Measurements from ENCODE around the gene SOX6.
"Not testable (repeated sequence)": the region's sequence is repeated elsewhere in the genome, so short reads cannot be mapped to it uniquely, and the experiment has no call there.

Gene SOX6

DNA sequence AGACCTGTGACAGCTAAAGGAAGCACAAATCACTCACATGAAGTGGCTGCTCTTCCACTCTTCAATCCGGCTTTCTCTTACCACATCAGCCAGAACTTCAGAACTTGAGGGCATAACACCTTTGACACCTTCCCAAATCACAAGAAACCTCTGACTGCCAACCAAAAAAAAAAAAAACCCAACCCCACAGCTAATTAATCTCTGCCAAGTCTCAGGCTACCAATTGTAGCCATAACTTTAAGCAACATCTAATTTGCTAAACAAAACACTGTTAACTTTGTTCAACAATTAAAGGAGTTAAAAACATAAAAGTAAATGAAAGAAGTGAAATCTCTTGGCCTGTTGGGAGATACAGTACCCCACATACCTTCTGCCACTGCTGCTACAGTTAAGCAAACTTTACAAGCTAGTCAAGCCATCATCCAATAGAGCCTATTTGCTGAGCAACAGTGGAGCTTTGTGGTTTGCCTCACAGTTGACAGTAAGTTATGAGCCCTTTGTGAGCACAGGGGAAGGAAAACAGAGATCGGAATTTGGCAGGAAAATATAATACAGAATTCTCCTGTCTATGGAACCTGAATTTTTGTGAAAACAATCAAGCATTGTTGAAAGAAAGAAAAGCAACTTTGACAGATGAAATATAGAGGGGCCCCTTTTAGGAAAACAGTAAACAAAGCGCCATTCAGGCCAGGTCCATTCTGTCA, at the start of gene SOX6:
Gene SOX6, minus strand, starts transcription at position 490 of the 704 bp plus-strand sequence. CDS start 15,298 bp downstream, outside the sequence.
- DNase-seq, result peak; percentile 54 to 58

DNA sequence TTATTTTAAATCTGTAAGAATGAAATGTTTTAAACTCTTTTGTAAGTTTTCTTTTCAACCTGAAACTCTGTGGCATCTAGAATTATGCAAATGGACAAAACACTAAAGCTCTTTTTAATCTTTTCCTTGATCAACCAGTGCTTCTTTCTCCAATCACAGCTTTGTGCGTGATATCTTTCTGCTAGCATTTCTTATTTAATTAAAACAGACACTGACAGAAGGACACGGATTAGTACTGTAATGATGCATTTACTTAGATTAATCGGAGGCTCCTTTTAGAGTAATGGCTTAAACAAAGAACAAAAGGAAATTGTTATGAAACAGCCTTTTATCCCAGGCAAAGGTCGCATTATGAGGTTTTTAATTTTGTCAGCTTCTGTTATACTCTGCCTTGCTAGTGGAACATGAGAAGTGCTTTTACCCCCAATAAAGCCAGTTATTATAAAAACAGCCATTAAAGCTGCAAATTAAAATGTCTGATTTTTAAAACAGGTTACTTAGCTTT, 48.5 kb upstream of the SOX6 start:
- no peak for DNase-seq

DNA sequence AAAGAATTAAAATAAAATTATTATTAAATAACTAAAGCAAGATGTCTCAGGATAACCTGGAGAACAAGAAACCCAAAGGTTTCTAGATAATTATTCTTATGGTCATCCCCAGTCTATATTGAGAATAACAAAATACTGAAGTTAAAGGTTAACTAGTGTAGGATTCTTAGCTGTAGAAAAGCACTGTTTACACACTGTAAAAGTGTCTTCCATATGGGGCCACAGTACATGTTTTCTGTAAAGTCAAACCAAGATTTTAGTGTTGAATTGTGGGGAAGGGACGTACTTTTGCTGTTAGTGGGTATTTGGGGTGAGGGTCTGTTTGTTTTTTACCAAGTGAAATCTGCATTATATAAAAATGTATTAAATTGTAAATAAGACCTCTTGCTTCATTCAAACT, 47.5 kb upstream of the SOX6 start:
- no peak for DNase-seq

DNA sequence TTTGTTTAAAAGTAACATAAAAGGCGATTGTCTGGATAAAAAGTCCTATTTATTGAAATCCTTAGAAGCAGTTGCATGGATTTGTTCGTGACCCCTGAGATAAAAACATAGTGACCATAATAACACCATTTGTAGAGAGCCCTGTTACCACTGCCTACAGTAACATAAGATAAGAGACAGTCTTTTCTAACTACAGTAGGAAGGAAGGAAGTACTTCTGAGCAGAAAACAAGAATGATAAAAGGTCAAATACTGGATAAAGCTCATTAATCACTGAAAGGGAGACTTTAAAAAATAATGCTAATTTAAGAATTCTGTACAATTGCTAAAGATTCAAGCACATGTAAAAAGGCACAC, 47.1 kb upstream of the SOX6 start:
- no peak for DNase-seq

DNA sequence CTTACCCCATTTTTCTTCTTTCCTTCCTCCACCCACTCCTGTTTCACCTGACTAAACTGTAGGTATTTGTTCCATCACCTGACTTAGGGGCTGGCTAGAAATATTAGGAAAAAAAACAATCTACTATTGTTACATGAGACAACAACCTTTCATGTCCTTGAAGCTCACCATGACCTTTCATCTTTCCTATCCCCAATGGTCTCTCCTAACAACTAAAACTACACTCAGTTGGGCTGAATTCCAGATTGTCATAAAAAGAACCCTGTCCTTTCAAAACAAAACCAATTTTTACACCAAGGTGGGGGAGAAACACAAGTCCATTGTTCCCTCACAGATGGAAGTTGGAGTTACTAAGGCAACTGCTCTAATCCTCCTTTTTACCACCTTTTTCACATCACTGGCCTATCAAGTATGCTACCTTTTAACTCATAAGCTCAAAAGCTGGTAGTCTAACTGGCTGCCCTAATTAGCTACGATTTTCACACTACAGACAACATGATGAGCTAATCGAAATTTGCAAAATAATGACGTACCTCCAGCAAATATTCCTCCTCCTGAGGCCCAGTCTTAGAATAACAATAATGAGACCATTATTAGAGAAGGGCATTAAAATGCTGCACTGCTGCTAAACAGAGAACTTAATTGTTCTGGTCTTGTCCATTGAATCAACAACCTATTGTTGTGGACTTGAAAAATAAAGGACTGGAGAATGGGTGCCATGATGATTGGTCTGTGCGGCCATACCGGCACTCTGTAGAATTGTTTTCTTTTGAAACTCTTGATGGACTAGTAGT, 46.5 kb upstream of the SOX6 start:
- DNase-seq, result no peak

DNA sequence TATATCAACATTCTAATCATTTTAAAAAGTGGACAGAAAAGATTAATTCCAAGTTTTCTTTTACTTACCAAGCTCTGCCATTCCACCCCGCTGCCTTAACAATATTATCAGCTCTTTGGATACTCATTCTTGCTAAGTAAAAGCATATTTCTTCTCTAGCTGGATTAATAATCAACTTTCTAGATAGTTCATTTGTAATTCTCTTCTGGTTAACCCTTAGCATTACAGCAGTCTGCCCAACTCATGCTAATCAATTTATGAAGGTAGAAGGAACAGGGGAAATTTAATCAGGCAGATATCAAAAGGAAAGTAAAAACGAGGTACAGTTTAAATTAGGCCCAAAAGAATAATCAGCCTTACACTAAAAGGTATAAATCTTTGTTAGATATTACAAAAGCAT, 41.0 kb upstream of the SOX6 start:
- DNase-seq, result no peak

DNA sequence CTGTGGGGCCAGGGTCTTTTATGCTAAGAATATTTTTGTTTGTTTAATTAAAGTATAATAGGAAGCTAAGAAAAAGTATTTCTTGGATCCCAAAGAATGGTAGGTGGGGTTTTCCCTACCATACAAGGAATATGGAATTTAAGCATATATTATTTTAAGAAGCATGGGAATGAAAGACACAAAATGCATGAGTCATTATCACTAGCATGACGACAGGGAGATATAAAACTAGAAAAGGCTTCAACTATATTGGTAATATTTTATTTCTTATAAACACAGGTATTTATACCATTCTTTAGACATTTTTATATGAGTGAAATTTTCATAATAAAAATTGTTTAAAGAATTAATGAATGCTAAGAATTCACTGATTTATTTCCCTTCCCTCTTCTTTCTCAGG, 39.3 kb upstream of the SOX6 start:
- DNase-seq, result no peak

DNA sequence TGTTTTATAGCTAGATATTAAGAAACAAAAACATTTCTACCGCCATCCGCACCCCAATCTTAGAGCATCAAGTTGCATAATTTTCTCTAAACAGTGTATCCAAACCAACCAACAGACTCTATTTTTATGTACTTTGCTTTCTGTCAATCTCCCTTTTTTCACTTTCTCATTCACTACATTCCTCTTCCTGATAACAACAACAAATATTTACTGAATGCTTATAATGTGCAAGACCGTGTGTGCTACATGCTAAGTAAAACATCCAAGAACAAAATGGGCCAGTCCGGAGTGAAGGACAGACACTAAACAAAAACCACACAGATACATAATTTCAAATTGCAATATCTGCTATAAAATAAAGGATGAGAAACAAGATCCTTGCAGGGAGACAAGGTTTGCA, 38.6 kb upstream of the SOX6 start:
- DNase-seq, result no peak

DNA sequence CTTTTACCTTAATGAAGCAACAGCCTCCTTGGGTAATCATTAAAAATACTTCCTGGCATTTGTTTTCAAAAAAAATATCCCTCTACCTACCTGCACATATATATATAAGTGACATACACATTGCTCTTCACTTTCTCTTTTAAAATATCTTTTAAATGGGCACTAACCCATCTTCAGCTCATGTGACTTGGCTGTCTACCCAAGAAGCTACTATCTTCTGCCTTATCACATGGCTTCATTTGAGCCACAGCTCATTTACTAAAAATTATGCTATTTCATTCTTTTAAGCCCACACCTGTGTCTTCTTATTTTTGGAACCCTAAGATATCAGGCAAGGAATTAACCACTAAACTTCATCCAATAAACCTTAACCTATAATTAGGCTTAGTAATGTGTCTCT, 37.0 kb upstream of the SOX6 start:
- no peak for DNase-seq

DNA sequence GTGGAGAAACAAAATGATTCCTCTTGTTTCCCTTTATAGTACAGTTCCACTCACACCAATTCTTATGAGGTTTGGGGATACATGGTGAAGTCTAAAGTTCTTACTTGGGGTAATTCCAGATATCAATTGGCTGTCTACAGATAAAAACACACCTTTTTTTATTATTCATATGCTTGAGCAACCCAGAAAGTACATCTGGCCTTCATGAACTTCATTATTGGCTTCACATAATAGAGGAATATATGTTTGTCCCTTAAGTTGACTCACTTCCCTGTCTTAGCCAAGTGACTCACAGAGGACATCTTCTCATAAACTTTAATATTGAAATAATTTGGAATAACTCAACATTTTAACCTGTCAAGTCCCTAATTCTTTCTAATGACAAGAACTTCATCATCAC, 36.3 kb upstream of the SOX6 start:
- DNase-seq, result no peak

DNA sequence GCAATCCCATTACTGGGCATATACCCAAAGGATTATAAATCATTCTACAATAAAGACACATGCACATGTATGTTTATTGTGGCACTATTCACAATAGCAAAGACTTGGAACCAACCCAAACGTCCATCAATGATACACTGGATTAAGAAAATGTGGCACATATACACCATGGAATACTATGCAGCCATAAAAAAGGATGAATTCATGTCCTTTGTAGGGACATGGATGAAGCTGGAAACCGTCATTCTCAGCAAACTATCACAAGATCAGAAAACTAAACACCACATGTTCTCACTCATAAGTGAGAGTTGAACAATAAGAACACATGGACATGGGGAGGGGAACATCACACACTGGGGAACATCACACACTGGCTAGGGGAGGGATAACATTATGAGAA, 34.5 kb upstream of the SOX6 start:
- not testable (repeated sequence) for DNase-seq

DNA sequence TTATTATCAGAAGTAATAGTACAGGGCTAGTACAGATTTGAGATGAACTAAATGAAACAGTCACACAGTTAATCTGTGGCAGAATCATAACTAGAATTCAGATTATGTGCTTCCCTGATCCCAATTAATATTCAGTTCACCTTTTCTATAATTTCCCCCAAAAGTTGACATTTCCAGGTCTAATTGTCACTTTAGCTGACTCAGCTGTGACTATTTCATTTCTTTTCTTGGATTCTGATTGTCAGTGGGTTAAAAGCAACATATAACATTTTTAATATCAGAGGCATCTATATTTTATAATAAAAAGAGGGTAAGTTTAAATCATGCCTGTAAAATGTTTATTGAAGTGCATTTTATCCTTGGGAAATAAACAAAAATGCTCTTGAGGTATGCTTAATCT, 28.8 kb upstream of the SOX6 start:
- DNase-seq, result no peak

DNA sequence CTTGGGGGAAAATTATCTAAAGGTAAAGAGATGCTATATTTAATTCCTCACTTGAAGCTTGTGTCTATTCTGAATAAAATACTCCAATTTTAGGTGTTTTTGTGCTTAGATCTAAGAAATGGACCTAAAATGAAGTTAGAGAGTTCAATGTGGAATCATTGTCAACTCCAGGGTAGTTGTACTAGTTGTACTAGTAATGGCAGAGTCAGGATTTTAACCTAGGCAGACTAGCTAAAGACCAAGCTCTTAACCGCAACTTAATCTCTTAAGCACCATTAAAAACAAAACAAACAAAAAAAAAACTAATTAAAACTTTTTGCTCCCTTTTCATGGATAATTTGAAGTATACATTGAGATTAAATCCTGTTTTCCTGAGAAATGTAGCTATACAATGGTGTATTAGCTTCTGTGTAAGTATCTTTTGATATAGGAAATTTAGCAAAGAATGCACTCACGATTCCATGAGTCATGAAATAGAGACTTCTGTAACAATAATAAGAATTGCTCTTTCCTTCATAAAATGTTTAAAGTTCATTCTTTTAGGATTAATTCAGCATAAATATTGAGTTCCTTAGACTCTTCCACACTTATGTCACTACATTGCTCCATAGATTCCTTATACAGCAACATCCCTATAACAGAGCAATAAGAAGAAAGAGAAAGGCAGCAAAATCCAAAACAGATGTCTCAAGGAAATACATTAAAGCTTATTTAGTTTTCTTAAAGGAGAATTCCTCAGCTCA, 26.5 kb upstream of the SOX6 start:
- no peak for DNase-seq

DNA sequence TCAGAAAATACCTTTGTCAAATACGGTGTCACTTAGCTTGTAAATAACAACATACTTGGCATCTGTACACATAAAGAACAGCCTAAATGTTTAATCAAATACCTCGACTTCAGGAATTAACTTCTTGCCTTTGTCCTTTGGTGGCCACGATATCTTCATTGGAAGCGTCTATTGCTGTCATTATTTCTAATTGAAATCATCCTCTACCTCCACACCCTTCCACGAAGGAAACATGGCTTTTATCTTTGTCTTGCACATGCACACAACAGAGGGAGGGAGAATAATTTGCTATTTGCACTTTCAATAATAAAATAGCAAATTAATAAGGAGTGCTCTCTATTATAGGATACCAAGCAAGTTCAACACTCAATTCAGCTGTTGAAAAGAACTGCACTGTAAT, 25.8 kb upstream of the SOX6 start:
- DNase-seq, result no peak

DNA sequence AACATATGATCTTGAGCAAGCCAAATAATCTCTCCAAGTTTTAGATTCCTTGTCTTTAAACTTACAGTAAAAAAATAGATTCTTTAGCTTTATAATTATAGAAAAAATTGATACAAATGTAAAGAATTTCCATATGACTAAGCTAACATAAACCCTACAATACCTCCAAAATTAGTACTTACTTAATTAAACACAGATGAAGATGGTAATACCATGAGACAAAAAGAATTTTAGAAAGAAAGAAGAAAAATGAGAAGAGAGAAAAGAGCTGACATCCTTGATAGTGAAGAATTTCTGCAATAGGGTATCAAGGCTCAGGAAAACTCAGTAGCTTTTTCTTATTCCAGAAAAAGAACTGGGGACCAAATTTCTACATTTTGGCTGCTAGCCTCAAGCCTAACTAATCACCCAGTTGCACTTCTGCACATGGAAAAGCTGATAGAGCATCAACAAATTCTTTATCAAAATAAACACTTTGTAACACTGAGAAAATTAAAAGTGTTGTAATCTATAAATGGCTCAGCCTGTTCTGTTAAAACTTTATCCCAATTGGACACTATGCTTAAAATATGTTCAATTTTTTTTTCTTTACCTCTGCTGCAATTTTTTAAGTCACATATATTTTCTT, 24.7 kb upstream of the SOX6 start:
- DNase-seq, result no peak

DNA sequence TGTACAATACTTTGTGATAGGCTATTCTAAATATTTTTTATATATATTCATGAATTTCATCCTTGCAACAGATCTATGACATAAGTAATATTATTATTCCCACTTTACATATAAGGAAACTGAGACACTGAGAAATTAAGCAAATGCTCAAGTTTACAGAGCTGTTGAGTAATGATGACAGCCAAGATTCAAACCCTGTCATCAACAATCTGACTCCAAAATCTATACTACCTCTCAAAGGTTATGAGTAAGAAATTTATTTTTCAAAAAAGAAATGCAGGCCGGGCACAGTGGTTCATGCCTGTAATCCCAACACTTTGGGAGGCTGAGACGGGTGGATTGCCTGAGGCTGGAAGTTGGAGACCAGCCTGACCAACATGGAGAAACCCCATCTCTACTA, 22.6 kb upstream of the SOX6 start:
- no peak for DNase-seq

DNA sequence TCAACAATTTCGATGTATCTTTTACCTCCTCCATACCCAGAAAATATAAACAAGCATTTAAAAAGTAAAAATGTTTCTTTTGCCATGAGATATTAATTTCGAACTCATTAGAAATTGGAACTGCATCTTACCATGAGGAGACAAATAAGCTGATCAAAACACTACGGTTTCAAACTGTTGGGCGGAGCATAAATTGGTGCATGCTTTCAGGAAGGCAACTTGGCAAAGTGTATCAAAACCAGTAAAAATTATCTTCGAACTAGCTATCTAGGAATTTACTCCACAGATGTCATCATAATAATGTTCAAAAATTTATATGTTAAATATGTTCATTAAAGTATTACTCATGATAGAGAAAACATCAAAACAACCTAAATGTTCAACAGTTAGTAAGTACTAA, 21.4 kb upstream of the SOX6 start:
- no peak for DNase-seq

DNA sequence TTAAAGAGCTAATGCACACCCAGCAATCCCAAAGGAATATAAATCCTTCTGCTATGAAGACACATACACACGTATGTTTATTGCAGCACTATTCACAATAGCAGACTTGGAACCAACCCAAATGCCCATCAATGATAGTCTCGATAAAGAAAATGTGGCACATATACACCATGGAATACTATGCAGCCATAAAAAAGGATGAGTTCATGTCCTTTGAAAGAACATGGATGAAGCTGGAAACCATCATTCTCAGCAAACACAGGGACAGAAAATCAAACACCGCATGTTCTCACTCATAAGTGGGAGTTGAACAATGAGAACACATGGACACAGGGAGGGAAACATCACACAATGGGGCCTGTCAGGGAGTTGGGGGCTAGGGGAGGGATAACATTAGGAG, 19.3 kb upstream of the SOX6 start:
- not testable (repeated sequence) for DNase-seq

DNA sequence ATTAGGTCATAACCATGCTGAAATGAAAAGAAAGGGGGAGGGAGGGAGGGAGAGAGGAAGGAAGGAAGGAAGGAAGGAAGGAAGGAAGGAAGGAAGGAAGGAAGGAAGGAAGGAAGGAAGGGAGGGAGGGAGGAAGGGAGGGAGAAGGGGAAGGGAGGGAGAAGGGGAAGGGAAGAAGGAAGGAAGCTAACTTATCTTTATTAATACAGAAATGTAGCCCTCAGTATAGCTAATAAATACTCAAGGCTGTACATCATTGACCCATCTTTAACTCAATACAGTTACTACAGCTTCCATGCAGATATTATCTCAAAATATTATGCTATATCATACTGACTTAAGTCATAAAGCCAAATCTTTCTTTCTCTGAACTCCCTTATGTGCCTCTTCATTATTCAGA, 17.4 kb upstream of the SOX6 start:
- DNase-seq, result no peak

DNA sequence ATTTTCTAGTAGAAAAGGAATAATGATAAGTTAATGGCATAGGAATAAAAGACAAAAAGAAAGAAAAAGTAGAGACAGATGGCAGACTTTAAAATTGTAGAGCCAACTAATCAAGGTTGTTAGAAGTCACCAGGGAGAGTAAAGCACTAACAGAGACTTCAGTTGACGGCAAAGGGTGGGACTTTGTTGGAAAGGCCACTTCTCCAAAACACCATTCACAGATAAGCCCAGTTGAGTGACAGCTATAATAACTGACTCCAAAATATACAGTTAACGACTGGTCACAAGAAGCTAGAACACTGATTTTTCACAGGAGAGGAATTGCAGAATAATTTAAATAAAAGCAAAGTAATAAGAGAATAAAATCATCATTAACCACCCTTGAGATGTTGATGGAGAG, 16.0 kb upstream of the SOX6 start:
- no peak for DNase-seq

DNA sequence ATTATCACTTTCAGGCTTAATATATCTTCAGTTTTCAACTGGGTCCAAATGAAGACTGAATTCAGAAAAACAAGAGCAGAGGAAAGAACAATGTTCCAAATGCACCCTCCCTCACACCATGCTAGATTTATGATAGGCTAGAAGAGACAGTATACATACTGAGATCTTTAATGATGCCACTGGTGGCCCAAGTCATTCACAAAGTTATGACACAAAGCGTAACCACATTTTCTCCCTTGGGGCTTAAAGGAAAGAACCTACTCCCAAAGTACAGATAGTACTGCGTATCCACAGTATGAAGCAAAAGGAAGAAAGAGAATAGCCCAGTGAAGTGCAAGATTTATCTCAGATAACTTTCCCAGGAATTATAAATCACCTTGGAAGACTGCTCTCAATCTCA, 10.9 kb upstream of the SOX6 start:
- DNase-seq, result no peak

DNA sequence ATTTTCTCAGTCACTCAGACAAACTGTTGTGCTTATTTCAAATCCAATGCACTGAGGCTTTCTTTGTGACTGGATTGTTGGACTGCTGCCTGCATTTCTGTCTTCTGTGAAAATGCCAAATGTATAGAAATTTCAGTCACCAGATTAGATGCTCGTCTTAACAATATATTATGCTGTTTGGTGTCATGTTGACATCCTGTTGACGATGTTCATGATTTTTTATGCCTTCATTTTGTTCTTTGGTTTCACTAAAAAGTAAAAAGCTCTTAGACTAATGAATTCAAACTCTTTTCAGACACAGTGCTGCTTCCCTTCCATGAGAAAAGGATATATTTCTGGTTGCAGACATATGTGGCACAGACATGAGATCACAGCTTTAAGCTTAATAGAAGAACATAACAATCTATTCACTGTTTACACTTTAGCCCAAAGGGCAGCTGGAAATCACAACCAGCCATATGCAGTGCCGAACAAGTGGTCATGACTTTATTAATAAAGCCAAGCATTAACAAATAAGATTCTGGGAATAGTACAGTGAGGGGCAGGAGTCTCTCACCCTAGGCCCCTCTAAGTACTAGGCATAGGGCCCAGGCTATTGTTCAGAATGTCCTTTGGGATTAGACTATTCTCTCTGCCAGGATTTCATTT, 9.4 kb upstream of the SOX6 start:
- peak; percentile 49 to 86 for DNase-seq

DNA sequence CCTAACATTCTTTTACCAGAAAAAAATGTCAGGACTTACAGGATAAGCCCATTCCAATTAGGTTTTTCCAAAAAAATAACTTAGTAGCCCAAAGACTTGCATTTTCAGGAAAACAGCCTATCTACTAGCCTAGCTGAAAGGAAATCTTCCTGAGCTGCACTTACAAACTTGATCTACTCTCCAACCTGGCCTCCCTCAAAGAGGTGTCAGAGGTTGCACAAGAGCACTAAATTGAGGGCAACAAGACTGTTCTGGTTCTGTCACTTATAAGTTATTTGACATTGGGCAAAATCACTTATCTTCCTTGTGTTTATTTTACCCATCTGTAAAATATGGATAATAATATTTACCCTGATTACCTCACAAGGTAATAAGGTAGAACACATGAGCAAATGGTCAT, 7.9 kb upstream of the SOX6 start:
- DNase-seq, result no peak
